ENCODE measurements around the gene PRKCG.

DNA sequence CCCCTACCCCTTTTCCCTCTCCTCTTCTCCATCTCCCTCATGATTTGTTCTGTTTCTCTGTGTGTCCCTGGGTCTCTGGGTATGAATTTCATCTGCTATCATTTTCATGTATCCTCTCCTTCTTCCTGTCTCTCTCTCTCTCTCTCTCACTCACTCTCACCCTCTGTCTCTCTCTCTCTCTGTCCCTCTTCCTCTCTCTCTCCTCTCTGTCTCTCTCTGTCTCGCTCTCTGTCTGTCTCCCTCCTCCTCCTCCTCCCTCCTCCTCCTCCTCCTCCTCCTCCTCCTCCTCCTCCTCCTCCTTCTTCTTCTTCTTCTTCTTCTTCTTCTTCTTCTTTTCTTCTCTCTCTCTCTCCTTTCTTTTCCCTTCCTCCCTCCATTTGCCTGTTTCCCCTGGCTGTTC is 23.8 kb downstream of the PRKCG start:
- TF ChIP-seq, protein P1, sequence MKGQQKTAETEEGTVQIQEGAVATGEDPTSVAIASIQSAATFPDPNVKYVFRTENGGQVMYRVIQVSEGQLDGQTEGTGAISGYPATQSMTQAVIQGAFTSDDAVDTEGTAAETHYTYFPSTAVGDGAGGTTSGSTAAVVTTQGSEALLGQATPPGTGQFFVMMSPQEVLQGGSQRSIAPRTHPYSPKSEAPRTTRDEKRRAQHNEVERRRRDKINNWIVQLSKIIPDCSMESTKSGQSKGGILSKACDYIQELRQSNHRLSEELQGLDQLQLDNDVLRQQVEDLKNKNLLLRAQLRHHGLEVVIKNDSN (IDR thresholded peaks at IDR 0.05), result no peak
- TF ChIP-seq, protein P2, sequence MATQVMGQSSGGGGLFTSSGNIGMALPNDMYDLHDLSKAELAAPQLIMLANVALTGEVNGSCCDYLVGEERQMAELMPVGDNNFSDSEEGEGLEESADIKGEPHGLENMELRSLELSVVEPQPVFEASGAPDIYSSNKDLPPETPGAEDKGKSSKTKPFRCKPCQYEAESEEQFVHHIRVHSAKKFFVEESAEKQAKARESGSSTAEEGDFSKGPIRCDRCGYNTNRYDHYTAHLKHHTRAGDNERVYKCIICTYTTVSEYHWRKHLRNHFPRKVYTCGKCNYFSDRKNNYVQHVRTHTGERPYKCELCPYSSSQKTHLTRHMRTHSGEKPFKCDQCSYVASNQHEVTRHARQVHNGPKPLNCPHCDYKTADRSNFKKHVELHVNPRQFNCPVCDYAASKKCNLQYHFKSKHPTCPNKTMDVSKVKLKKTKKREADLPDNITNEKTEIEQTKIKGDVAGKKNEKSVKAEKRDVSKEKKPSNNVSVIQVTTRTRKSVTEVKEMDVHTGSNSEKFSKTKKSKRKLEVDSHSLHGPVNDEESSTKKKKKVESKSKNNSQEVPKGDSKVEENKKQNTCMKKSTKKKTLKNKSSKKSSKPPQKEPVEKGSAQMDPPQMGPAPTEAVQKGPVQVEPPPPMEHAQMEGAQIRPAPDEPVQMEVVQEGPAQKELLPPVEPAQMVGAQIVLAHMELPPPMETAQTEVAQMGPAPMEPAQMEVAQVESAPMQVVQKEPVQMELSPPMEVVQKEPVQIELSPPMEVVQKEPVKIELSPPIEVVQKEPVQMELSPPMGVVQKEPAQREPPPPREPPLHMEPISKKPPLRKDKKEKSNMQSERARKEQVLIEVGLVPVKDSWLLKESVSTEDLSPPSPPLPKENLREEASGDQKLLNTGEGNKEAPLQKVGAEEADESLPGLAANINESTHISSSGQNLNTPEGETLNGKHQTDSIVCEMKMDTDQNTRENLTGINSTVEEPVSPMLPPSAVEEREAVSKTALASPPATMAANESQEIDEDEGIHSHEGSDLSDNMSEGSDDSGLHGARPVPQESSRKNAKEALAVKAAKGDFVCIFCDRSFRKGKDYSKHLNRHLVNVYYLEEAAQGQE (IDR thresholded peaks at IDR 0.05; ENCODE audit: low read depth), result no peak

Measured in Ishikawa (cell line).